ENCODE results near the gene DNAH10.

Gene DNAH10

DNA sequence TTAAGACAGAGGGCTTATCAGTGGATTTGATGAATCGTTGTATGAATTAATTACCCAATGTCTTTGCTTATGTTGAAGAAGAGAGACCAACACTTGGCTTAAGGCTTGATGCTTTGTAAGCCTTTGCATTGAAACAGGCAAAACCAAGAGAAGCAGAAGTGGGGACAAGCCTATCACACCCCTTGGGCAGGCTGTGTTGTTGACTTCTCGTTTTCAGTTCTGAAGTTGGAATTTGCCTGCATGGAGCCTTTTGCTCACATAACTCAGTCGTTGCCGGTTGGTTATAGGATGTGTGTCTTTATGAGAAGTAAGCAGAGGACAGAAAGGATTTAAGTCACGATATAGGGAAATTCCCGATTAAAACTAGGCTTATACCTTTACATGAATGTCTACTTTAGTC lies 115.9 kb downstream of the DNAH10 start:
- in situ Hi-C loops (cut with MboI; ENCODE audit: low sequenced_read_pairs, unreplicated experiment) = no loop called here
- no peak for DNase-seq (ENCODE audit: low spot score)
- TF ChIP-seq, protein P1, sequence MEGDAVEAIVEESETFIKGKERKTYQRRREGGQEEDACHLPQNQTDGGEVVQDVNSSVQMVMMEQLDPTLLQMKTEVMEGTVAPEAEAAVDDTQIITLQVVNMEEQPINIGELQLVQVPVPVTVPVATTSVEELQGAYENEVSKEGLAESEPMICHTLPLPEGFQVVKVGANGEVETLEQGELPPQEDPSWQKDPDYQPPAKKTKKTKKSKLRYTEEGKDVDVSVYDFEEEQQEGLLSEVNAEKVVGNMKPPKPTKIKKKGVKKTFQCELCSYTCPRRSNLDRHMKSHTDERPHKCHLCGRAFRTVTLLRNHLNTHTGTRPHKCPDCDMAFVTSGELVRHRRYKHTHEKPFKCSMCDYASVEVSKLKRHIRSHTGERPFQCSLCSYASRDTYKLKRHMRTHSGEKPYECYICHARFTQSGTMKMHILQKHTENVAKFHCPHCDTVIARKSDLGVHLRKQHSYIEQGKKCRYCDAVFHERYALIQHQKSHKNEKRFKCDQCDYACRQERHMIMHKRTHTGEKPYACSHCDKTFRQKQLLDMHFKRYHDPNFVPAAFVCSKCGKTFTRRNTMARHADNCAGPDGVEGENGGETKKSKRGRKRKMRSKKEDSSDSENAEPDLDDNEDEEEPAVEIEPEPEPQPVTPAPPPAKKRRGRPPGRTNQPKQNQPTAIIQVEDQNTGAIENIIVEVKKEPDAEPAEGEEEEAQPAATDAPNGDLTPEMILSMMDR (IDR thresholded peaks at IDR 0.05; ENCODE audit: borderline replicate concordance, control extremely low read depth, extremely low read depth, insufficient read depth, missing control alignments) = no peak

DNA sequence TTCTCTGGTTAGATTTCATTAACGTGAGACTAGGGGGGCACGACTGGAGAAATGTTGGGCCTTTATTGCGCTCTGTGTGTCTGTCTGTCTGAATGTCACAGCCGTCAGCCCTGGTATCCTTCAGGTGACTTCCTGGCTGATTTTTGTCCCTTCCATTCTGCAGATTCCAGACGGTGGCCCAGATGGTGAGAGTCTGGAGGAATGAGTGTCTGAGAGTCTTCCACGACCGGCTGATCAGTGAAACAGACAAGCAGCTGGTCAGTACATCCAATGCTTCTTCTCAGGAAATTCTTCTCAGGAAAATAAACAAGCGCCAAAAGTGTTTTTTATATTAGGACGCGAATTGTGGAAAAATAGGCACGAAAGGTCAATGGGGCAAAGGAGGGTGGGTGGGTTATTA lies 117.0 kb downstream of the DNAH10 start:
- TF ChIP-seq, protein P1 (IDR thresholded peaks at IDR 0.05; ENCODE audit: borderline replicate concordance, control extremely low read depth, extremely low read depth, insufficient read depth, missing control alignments) = no peak
- no peak for DNase-seq (ENCODE audit: low spot score)
- in situ Hi-C loops (cut with MboI; ENCODE audit: low sequenced_read_pairs, unreplicated experiment) = no loop called here

DNA sequence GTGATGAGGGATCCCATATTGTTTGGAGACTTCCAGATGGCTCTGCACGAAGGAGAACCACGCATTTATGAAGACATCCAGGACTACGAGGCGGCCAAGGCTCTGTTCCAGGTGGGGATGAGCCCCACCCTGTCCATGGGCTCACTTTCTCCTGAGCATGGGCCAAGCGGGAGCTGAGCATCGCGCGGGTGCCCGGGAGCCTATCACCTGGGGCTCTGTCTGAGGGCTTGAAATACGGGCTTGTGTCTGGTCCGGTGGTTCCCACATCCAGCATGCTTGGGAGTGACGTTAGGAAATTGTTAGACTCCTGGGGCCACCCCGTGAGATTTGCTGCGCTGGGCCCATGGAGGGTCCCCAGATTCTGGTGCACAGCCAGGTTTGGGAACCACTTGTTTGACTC lies 117.6 kb downstream of the DNAH10 start:
- DNase-seq (ENCODE audit: low spot score) = no peak
- in situ Hi-C loops (cut with MboI; ENCODE audit: low sequenced_read_pairs, unreplicated experiment) = no loop called here
- TF ChIP-seq, protein P1 (IDR thresholded peaks at IDR 0.05; ENCODE audit: borderline replicate concordance, control extremely low read depth, extremely low read depth, insufficient read depth, missing control alignments) = no peak

DNA sequence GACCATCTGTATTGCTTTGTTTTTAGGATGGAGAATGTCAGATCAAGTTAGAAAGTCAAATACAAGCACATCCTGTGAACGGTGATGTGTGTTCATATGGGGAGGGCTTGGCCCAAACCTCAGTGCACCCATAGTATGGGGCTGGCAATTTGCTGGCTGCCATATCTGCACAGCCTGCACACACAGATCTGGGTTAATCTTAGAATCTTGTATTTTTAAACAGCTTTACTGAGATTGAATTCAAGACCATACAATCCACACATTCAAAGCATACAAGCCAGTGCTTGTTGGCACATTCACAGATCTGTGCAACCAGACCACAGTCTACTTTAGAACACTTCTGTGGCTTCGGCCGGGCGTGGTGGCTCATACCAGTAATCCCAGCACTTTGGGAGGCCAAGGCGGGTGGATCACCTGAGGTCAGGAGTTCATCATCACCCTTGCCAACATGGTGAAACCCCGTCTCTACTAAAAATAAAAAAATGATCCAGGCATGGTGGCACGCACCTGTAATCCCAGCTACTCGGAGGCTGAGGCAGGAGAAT lies 120.1 kb downstream of the DNAH10 start:
- no peak for DNase-seq (ENCODE audit: low spot score)
- in situ Hi-C loops (cut with MboI; ENCODE audit: low sequenced_read_pairs, unreplicated experiment) = no loop called here
- TF ChIP-seq, protein P1 (IDR thresholded peaks at IDR 0.05; ENCODE audit: borderline replicate concordance, control extremely low read depth, extremely low read depth, insufficient read depth, missing control alignments) = no peak

DNA sequence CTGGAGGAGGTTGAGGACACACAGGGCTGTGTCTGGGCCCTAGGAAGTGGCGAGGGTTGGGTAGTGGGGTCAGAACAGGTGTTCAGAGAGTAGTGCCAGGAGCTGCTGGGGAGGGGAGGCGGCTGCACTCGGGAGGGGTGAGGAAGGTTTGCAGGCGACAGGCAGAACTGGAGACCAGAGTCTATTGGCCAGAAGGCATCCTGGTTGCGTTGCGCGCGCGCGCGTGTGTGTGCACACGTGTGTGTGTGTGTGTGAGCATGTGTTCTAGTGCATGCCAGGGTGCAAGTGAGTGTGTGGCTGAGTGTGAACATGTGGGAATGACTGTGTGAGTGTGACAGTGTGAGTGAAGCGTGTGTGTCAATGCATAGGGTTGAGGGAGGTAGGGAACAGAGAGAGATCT lies 124.2 kb downstream of the DNAH10 start:
- no peak for DNase-seq (ENCODE audit: low spot score)
- TF ChIP-seq, protein P1 (IDR thresholded peaks at IDR 0.05; ENCODE audit: borderline replicate concordance, control extremely low read depth, extremely low read depth, insufficient read depth, missing control alignments) = no peak
- in situ Hi-C loops (cut with MboI; ENCODE audit: low sequenced_read_pairs, unreplicated experiment) = no loop called here

DNA sequence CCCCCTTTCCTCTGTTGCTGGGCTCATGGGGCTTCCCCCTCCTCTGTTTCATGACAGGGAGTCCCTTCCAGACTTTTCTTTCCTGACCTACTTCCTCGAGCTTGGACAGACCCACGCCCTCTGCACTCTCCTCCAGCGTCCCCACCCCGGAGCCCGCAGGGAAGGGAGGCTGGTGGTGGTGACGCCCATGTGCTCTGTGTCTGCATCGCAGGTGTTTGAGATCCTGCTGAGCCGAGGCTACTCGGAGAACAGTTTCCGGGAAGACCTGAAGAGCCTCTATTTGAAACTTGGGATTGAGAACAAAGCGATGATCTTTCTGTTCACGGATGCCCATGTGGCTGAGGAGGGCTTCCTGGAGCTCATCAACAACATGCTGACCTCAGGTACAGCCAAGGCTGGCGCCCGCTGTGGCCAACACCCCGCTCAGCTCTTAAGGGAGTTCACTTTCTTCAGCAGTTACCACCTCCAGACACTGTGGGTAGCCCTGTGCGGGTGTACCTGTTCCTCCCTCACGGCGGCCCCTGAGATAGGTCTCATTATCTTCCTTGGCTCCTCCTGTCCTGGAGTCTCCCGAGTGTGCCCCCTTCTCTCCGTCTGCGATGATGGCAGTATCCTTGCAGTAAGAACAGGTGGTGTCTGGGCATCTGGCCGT lies 125.0 kb downstream of the DNAH10 start:
- DNase-seq (ENCODE audit: low spot score) = no peak

More for the DNA sequence above, 125.0 kb downstream of the DNAH10 start:
- TF ChIP-seq, protein P1 (IDR thresholded peaks at IDR 0.05; ENCODE audit: borderline replicate concordance, control extremely low read depth, extremely low read depth, insufficient read depth, missing control alignments) = no peak
- in situ Hi-C loops (cut with MboI; ENCODE audit: low sequenced_read_pairs, unreplicated experiment) = no loop called here

All from GM13976 (cell line).